CD4-positive, alpha-beta T cell treated with Interleukin-12 subunit alpha and Interleukin-12 subunit beta, for 1 hour (primary cell): ENCODE measurements around the gene ERC1.
"Not testable (repeated sequence)": the region's sequence is repeated elsewhere in the genome, so short reads cannot be mapped to it uniquely, and the experiment has no call there.

ENCODE experiments used
- DNase-seq: peaks from one replicate; pipeline ENCODE4 v3.0.0-alpha.2; 2020

ERC1 gene

GRCh38 chr12:988646-989045 lies 2.4 kb upstream of the ERC1 start:
- DNase-seq, result no peak

GRCh38 chr12:989051-989450 lies 2.0 kb upstream of the ERC1 start:
- DNase-seq, result no peak

- DNase-seq, result peak; percentile 46
Observed at GRCh38 chr12:989751-990660, 1.0 kb upstream of the ERC1 start.

- peak; percentile 45 for DNase-seq
Observed at GRCh38 chr12:991350-992333, 619 bp downstream of the ERC1 start.

- DNase-seq, result no peak
Observed at GRCh38 chr12:992647-993046, 1.6 kb downstream of the ERC1 start.

- no peak for DNase-seq
Observed at GRCh38 chr12:996881-997280, 5.9 kb downstream of the ERC1 start.

- no peak for DNase-seq
Observed at GRCh38 chr12:997505-997904, 6.5 kb downstream of the ERC1 start.

GRCh38 chr12:998020-998874 lies 7.2 kb downstream of the ERC1 start:
- no peak for DNase-seq

- DNase-seq, result not testable (repeated sequence)
Observed at GRCh38 chr12:999736-1000135, 8.7 kb downstream of the ERC1 start.

GRCh38 chr12:1001507-1001906 lies 10.5 kb downstream of the ERC1 start:
- DNase-seq, result no peak

- no peak for DNase-seq
Observed at GRCh38 chr12:1003600-1004271, 12.7 kb downstream of the ERC1 start.

- no peak for DNase-seq
Observed at GRCh38 chr12:1006255-1006654, 15.2 kb downstream of the ERC1 start.

- no peak for DNase-seq
Observed at GRCh38 chr12:1007276-1007675, 16.3 kb downstream of the ERC1 start.

- no peak for DNase-seq
Observed at GRCh38 chr12:1007994-1008393, 17.0 kb downstream of the ERC1 start.

- DNase-seq, result no peak
Observed at GRCh38 chr12:1011091-1011490, 20.1 kb downstream of the ERC1 start.

- no peak for DNase-seq
Observed at GRCh38 chr12:1013618-1014489, 22.8 kb downstream of the ERC1 start.

GRCh38 chr12:1019283-1019682 lies 28.3 kb downstream of the ERC1 start:
- DNase-seq, result no peak

- DNase-seq, result no peak
Observed at GRCh38 chr12:1020389-1020788, 29.4 kb downstream of the ERC1 start.

- DNase-seq, result no peak
Observed at GRCh38 chr12:1022032-1022970, 31.3 kb downstream of the ERC1 start.

- no peak for DNase-seq
Observed at GRCh38 chr12:1030779-1031178, 39.8 kb downstream of the ERC1 start.
